NCI-H1105 treated with DMSO at 0.1 percent for 48 hours (cell line): ENCODE data around the gene SSTR3.
"Not testable (repeated sequence)": the region's sequence is repeated elsewhere in the genome, so short reads cannot be mapped to it uniquely, and the experiment has no call there.

ENCODE experiments used
- DNase-seq: peaks from one replicate; lab custom pipeline; 2025; lab: John Stamatoyannopoulos, UW

Gene SSTR3

DNA sequence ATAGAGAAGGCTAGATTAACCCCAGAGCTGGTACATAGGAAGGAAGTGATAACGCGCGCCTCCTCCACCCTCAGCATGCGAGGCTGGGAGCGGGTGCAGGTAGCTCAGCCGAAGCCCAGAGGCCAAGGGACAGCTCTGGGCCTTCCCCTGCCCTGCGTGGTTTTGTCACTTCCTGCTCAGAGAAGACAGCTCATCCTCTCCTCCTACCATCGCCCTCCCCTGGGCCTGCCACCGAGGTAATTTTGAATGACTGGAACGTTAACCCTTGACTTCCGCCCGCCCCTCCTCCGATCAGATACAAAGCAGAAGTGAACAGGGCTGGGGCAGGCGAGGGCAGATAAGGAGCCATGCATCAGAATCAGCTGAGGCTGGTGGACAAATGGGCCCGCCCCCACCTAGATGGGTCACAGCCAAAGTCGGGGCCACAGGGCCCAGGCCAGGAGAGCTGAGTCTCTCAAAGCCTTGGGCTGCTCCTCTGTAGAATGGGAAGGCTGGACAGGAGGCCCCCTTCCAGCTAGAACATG lies 30.2 kb upstream of the SSTR3 start:
- DNase-seq, result no peak

DNA sequence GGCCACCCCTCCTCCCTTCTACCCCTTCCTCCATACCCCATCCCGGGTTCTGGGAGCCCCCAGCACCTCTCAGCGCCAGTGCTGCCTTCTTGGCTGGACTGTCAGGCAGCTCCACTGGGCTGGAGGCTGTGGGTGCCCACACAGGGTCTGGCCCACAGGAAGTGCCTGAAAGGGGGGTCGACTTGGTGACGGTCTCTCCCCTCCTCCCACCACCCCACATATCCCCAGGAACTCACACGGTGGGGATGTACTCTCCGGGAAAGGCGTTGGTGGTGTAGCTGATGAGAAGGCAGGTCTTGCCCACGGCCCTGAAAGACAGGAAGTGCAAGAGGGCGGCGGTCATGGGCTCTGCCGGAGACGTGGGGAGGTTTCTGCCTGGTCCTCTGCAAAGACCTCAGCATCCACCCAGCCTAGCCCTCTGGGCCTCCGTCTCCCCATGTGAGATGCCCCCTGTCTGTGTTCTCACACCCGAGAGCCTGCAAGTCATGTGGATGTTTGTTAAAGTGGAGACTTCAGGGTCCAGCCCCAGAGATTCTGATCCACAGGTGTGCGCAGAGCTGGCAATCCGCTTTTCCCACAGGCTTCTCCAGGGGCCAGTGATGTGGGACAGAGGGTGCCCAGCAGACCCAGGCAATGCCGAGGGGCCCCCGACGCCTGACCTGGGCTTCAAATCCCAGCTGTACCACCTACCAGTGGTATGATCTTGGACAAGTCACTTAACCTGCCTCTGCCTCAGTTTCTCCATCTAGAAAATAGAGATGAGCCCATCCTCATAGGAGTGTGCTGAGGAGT lies 29.3 kb upstream of the SSTR3 start:
- no peak for DNase-seq

DNA sequence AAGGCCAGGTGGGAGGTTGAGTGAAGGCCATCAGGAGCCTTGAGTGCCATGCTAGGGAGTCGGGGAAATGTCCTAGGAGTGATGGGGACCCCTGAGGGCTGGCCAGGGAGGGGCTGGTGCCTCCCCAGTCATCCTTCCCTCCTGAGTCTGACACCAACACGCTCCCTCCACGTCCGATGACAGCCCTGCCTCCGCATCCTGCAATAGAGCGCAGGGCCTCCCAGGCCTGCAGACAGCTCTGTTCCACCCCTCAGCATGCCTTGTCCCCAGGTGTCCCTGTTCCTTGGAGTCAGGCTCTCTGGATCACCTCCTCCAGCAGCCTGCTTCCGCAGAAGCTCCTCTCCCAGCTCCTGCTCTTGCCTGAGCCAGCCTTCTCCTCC lies 28.7 kb upstream of the SSTR3 start:
- no peak for DNase-seq

DNA sequence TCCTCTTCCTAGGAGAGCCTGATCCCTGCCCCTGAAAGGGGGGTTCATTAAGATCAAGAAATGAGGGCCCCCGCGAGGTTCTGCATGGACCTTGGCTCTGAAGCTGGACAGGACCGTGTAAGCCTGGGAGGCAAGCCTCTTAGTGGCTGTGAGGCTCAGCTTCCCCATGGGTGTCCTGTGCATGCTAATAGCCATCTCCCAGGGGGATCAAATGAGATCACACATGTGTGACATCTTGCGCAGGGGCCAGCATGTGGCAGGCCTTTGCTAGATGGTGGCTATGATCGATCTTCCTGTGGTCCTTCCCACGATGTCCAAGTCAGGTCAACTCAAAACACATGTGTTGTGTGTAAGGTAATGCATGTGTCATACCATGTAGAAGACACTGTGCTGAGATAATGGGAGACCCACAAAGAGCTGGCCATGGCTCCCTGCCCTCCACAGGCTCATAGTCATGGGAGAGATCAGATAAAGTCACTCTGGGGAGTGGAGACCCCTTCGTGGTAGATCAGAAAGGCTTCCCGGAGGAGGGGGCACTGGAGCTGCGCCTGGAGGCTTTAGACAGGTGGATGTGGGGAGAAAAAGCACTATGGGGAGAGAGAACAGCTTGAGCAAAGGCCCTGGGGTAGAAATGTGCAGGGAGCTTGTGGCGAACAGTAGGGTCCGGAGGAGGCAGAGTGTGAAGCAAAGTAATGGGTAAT lies 28.1 kb upstream of the SSTR3 start:
- no peak for DNase-seq

DNA sequence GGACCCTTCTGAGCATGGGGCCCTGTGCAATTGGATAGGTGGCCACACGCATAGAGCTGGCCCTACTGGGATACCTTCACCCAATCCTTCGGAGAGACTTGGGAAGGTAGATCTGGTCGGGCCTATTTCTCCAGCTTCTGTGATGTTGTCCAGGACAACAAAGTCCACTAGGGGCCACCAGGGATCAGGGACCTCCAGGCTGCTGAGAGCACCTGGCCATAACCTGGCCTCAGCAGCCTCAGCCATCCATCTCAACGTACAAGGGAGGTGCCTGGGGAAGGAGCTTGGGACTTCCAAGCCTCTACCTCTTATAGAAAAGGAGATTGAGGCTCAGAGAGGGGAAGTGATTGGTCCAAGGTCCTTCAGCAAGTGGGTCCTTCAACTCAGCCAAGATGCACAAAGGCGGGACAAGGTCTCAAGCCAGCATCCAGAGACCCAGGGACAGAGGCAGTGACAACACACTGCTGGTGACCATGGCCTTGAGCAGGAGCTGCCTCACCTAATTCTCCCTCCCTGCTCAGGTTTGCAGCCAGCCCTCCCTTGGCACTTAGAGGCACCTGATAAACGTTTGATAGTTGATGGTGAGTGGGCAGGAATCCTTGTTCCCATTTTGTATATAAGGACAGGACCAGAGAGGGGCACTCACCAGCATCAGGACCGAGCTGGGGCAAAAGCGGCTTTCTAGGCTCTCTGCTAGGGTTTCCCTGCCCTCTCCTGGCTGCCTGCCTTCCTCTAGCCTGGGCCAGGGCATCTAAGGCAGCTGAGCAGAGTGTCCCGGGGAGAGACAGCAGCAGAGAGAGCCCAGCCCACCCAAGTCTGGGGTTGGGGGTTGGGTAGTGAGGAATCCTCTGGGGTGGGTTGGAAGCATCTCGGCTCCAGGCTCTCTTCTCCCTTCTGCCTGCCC lies 27.3 kb upstream of the SSTR3 start:
- no peak for DNase-seq

DNA sequence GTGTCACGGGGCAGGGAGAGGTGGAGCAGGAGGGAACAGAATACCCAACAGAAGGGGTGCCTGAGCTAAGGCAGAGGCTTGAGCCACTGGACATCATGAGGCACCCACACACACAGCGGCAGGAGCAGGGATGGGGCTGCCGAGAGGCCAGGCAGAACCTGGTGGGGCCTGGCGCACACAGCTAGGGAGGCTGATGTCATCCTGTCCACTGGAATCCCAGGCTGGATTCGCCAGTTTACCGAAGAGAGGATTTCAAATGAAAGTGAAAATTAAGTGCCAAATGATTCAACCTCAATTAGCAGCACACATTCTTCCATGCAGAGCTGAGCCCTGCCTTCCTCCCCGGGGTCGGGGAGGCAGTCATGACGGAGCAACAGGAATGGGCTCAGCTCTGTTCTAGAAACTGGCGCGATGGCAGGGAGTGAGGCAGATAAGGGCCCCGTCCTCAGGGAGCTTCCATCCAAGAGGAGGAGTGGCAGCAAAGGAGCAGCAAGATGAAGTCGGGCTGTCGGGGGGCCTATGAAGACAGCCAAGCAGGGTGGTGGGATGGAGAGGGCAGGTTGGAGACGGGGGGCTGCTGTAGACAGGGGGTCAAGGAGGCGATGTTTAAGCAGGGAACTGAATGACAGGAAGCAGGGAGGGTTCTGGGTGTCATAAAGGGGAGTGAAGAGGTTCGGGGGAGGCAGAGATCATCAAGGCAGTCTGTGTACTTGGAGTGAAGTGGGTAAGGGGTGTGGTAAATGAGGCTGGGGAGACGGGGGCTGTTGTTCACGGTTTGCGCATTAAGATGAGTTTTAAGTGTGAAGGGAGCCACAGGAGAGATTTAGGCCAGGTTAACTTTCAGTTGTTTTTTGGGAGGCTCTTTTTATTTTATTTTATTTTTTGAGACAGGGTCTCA lies 25.3 kb upstream of the SSTR3 start:
- DNase-seq, result no peak

DNA sequence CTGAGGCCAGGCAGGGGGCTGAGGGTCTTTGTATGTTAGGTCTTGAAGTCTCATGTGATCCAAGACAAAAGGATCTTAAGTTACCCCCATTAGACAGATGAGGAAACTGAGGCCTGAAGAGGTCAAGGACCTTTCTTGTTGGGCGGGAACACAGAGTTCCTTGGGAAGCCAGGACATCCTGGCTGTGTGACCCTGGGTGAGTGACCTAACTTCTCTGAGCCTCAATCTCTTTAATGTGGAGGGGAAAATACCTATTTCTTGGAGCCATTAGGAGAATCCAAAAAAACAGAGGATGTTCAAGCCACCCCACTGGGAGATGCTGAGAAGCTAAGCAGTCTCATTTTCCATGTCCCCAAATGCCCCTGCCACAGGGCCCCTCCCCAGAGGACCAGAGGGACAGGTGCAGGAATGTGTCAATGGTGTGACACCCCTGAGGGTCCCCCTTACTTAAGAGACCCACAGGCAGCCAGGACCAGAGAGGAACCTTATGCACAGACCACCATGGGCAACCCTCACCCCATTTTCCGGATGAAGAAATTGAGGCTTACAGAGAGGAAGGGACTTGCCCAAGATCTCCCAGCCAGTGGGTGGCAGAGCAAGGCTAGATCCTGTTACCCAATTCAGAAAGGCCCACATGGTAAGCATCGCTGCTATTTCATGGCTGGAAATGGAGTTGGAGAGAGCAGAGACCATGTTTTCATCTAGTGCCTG lies 23.8 kb upstream of the SSTR3 start:
- no peak for DNase-seq

DNA sequence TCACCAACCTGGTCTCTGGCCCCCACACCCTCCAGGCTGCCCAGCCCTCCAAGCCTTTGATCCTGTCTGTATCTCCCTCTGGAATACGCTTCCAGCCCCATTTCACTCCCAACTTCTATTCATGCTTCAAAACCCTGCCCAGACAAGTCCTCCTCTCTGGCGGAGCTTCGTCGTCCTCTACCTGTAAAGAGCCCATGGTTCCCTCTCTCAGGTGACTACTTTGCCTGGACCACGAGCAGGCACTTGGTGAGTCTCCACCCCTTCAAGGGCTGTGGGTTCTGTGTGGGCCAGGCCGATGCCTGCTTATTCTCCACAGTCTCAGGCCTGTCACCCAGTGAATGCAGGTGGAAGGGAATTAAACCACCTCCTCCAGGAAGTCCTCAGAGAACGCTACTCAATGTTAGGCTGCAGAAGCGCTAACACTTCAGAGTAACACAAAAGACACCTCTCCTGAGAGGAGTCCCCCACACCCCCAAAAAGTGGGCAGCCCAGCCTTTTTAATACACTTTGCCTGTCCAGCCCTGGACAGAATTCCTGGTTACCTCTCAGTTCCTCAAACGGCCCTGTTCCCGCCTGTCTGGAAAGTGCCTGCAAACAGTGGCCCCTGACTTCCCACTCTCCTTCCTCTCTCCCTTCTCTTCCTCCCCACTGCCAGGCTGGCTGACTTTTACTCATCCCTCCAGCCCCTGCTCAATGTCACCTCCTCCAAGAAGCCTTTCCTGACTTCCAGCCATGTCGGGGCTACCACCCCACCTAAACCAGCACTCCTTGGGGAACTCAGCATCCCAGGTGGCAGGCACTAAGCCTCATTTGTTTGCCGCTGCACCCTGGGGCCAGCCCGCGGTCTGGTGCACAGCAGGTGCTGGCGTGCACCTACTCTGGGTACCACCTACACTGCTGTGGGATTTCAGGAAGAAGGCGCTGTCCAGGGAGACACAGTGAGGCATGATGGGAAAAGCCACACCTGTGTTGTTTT lies 22.7 kb upstream of the SSTR3 start:
- no peak for DNase-seq

DNA sequence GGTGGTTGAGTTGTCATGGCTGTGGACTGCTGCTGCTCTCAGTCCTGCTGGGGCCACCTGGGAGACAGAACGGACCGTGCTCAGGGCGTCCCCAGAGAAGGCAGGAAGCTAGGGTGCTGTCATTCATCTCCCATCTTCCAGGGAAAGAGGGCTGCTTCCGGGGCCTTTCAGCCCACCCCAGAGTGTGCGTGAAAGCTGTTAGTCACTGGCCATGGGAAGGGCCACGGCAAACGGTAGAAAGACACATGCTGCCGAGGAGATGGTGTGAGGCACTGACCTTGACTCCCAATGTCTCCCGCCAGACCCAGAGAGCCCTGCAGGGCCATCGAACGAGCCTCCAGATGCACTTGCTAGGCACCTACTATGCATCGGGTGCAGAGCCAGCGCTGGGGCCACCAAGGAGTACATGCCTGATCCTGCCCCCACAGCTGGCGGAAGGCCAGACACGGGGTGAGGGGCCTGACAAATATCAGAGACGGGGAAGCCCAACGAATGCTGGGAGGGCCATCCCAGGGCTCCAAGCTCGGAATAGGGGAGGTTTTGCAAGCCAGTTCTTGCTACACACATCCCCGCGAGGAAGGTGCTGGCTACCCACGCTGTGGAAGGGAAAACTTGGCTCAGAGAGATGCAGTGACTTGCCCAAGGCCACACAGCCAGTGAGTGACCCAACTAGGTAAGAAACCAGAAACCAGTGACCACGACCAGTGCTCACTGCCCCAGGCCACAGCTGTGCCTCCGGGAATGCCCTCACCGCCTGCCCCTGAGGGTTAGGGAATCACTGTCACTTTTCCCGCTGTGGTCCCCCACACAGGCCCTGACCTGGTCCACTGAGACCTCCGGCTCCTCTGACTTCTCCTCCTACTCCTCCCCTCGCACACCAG lies 21.7 kb upstream of the SSTR3 start:
- no peak for DNase-seq

DNA sequence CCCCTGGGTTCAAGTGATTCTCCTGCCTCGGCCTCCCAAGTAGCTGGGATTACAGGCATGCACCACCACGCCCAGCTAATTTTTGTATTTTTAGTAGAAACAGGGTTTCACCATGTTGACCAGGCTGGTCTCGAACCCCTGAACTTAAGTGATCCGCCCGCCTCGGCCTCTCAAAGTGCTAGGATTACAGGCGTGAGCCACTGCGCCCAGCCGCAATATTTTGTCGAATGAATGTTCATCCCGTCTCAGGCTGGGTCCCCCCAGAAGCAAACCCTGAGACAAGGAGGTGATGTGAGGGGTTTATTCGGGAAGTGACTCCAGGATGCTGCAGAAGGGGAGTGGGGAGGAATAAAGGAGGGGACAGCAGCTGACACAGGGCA lies 21.1 kb upstream of the SSTR3 start:
- DNase-seq, result not testable (repeated sequence)

DNA sequence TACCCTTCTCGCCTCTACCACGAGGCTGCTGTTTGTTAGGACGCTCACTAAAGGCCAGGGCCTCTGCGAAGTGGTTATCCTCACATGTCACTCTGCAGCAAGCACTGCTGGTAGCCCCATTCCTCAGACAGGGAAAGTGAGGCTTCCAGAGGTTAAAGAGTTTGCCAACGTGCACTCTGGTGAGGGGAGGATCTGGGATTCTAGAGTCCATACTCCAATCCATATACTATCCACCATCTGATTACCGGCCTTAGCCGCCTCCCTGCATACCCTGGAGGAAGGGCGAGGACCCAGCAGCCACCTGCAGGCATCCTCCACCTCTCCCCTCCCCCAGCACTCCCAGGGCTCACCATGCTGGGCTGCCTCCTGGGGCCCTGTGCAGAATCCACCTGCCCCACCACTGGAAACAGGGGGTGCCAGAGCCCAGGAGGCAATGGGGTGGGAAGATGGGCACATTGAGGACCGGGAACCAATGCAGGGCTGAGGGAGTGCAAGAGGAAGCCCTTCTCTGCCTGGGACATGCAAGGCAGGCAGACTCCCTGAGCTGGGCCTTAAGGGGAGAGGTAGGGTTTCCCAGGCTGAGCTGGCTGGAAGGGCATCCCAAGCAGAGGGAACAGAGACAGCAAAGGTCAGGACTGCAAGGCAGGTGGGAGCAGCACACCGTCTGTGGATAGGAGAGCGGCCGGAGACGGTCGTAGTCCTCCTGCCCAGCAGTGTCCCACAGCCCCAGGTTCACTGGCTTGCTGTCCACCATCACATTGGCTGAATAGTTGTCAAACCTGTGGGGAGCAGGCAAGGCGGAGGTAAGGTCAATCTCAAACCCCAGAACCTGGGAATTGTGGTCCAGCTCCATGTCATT lies 20.1 kb upstream of the SSTR3 start:
- no peak for DNase-seq

DNA sequence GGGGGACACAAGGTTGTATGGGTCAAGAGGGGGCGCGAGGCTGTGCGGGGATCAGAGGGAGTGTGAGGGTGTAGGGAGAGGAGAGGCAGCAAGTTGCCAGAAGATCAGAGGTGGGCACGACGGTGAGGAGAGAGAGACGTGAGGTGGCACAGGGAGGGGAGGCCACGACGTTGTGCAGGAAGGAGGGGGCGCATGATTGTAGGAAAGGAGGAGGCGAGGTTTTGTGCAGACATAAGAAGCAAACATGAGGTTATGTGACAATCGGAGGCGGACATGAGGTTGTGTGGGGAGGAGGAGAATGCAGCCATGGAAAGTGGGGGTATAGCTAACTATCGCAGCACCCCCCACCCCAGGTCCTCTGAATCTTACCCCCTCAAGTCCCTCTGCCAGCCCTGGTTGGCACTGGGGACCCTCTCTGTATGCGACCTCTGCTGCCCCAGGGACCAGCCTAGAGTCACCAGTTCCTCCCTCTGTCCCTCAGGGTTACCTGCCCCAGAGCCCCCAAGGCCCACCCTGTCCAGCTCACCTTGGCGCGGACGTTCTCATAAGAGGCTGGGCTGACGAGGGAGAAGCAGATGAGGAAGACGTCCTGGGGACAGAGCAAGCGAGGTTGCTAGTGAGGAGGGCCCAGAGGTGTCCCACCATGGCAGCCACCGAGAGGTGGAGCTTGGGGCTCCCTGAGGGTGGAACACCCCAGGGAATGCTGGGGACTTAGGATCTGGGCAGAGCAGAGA lies 19.3 kb upstream of the SSTR3 start:
- DNase-seq, result no peak

DNA sequence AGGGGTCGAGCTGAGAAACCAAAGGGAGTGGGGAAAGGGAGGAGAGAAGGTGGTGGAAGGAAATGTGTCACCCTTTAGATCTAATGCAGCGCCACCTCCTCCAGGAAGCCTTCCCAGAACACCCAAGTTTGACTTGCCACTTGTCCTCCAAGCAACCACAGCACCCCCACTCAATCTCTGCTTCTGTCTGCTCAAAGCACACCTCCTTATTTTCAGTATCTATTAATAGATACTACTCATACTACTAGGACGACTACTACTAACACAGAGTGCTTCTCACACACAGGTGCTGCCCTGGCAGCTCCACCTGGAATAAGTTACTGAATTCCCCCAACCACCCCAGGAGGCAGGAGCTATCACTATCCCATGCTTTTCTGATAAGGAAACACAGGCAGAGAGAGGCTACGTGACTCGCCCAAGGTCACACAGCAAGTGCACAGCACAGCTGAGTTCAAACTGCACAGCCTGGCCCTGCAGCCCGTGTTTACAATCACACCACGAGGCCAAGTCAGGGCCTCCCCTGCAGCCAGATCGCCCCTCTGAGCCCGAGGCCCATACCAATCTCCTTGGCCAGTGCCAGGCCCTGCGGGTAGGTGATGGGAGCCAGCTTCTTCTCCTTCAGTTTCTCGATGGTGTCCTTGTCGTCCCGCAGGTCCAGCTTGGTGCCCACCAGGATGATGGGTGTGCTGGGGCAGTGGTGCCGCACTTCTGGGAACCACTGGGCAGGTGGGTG lies 18.6 kb upstream of the SSTR3 start:
- no peak for DNase-seq

DNA sequence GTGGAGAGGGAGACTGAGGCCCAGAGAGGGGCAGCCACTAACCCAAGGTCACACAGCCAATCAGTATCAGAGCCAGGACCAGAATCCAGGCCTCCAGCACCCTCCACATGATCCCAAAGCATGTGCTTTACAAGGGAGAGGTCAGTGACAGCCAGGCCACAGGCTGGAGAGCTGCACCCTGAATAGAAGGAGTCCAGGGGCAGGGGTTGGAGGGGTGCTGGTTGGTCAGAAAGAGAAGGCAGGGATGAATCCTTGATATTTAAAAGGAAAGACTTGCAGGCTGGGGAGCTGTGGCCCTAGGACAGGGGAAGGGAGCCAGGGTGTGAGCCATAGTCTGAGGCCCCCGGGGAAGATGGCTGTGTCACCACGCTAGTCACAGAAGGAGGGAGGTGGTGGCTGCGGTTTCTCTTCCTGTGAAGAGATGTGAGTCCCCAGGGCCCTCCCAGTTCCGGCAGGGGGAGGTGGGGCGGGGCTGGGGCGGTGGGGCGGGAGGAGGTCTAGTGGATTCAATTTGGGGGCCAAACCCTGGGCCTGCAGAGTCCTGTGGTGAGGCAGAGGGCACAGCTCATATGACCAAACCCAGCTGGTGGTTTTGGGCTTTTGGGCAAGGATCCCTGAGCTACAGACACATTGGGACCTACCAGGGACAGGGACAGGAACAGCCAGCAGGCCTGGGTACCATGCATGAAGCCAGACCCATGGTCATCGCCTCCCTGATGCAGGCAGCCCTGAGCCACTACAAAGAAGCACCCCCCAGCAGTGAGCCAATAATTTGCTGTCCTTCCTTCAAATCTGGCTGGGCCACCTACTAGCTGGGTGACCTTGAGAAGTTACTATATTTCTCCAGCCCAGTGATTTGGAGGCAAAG lies 17.8 kb upstream of the SSTR3 start:
- no peak for DNase-seq
